ENCODE data around the gene RPUSD2. TPM values are rescaled to one million over a fixed set of nuclear protein-coding genes. Genes with fewer than 3 reads are reported as not detected.
A peak's percentile ranks its signal among the peaks of the same experiment; 100 is the strongest.

RPUSD2 gene
- total RNA-seq, 5 donors from 2014 or later (not counting 1 experiment from before 2014, with no cell fraction given), result 17.4 to 24.7 (median 18.9) TPM

DNA sequence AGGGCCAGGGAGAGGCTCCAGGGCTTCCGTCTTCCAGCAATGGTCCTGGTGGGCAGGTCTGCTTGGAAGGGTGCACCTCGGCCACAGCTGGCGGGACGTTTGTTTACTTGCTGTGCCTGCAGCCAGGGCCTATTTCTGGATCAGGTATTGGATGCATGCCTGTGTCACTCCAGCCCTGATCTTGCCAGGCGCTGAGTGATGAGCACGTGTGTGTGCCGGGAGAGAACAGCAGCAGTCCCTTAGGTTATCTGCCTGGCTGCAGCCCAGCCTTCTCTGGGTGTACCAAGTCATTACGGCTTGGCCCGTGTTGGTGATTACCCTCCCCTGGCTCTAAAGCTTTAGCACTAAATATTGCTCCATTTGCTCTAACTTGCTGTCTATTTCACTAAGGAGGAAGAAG is 19.2 kb upstream of the RPUSD2 start:
- CTCF ChIA-PET, result no interaction called here

DNA sequence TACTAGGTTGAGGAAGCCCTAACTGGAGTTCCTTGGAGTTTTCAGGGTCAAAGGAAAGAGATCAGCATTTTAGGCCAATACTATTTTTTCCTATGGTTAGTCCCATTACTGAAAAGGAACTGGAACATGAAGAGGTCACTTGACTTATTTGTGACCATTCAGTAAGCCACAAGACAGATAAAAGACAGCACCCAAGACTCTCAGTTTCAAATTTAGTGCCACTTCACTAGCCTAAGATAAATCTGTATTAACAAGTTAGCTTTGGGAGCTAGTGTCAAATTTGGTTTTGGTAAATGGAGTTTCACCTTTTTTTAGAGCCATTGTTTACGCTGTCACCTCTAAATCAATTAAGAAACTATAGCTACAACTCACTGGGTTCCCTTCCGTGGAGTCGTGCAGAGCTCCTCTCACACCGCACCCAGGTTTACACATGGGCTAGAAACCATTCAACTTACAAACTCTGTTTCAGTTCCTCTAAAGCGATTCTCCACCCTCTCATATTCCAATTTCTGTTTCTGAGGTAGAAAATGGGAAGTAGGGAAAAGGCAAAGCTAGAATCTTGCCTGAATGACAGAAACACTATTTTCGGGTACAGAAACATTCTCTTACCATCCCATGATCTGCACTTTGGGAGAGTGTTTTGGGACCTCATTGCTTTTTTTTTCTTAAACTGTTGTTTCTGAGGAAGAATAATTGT is 18.6 kb upstream of the RPUSD2 start:
- H3K36me3 ChIP-seq (ENCODE audit: control insufficient read depth in 2 of 2, extremely low read depth in 1 of 2, insufficient read depth in 1 of 2, low read length in 1 of 2), result peaks cover 4 to 51% of the 10 kb centered on the region in 2 donors
- H3K27ac ChIP-seq (ENCODE audit: low read length), result no peak overlapping the region
- WGBS (ENCODE audit: insufficient coverage), result 82% methylated on average over 2 of the region's 6 CpGs
- H3K27me3 Mint-ChIP-seq, result no peaks in the 10 kb centered on the region
- no peaks in the 10 kb centered on the region for H3K9me3 Mint-ChIP-seq
- H3K4me3 ChIP-seq (ENCODE audit: control insufficient read depth in 1 of 2, extremely low read depth in 1 of 2, low read length in 1 of 2), result no peak overlapping the region
- no peak overlapping the region for H3K4me3 Mint-ChIP-seq
- DNase-seq, result no peak
- H3K27ac Mint-ChIP-seq, result no peak overlapping the region
- ChIA-PET POLR2A (no interaction called here), CTCF (no interaction called here)
- H3K27me3 ChIP-seq (replicated peaks in 1 of 2; ENCODE audit: control insufficient read depth in 2 of 2, extremely low read depth in 1 of 2, insufficient read depth in 2 of 2, low read length in 1 of 2), result no peaks in the 10 kb centered on the region
- H3K4me1 ChIP-seq (ENCODE audit: control insufficient read depth in 1 of 2, extremely low read depth in 1 of 2, insufficient read depth in 2 of 2, low read length in 2 of 2), result no peaks in the 10 kb centered on the region
- no peak for ATAC-seq (replicated peaks in 1 of 4)
- no peaks in the 10 kb centered on the region for H3K9me3 ChIP-seq
- H3K4me1 Mint-ChIP-seq, result peaks cover 0 to 12% (median 0%) of the 10 kb centered on the region in 3 donors
- H3K36me3 Mint-ChIP-seq, result peaks cover 55% of the 10 kb centered on the region

More for the DNA sequence above, 19.2 kb upstream of the RPUSD2 start:
- DNase-seq (no peak), ATAC-seq (replicated peaks in 1 of 4) (no peak)
- Histone ChIP-seq H3K36me3 (ENCODE audit: control insufficient read depth in 2 of 2, extremely low read depth in 1 of 2, insufficient read depth in 1 of 2, low read length in 1 of 2) (peaks cover 4 to 46% of the 10 kb centered on the region in 2 donors), H3K27ac (ENCODE audit: low read length) (no peak overlapping the region), H3K27me3 (replicated peaks in 1 of 2; ENCODE audit: control insufficient read depth in 2 of 2, extremely low read depth in 1 of 2, insufficient read depth in 2 of 2, low read length in 1 of 2) (no peaks in the 10 kb centered on the region), H3K4me3 (ENCODE audit: control insufficient read depth in 1 of 2, extremely low read depth in 1 of 2, low read length in 1 of 2) (no peak overlapping the region), H3K9me3 (no peaks in the 10 kb centered on the region), H3K4me1 (ENCODE audit: control insufficient read depth in 1 of 2, extremely low read depth in 1 of 2, insufficient read depth in 2 of 2, low read length in 2 of 2) (no peaks in the 10 kb centered on the region)
- Mint-ChIP-seq H3K36me3 (peaks cover 54% of the 10 kb centered on the region), H3K27me3 (no peaks in the 10 kb centered on the region), H3K4me1 (peaks cover 0 to 10% (median 0%) of the 10 kb centered on the region in 3 donors), H3K27ac (no peak overlapping the region), H3K9me3 (no peaks in the 10 kb centered on the region), H3K4me3 (no peak overlapping the region)
- POLR2A ChIA-PET, result no interaction called here
- 80% methylated on average over 7 of the region's 9 CpGs for WGBS (ENCODE audit: insufficient coverage)

DNA sequence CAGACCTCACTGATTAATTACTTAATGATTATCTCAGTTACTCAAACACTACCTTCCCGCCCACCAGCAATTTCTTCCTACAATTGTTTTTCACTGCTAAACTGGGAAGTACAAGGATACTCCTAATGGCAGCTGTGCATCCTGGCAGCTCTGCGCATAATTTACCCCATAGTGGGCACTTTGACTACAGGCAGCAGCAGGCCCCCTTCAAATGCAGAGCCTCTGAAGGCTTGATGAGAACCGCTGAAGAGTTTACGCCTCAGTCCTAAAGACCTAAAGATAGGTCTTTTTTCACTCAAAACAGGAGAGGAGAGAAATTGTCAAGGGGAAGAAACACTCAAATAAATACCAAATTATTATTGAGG is 15.0 kb upstream of the RPUSD2 start:
- no peaks in the 10 kb centered on the region for H3K9me3 Mint-ChIP-seq
- H3K36me3 Mint-ChIP-seq, result peaks cover 64% of the 10 kb centered on the region
- H3K27ac Mint-ChIP-seq, result no peak overlapping the region
- Histone ChIP-seq H3K4me3 (ENCODE audit: control insufficient read depth in 1 of 2, extremely low read depth in 1 of 2, low read length in 1 of 2) (no peak overlapping the region), H3K27me3 (replicated peaks in 1 of 2; ENCODE audit: control insufficient read depth in 2 of 2, extremely low read depth in 1 of 2, insufficient read depth in 2 of 2, low read length in 1 of 2) (no peaks in the 10 kb centered on the region), H3K27ac (ENCODE audit: low read length) (no peak overlapping the region), H3K9me3 (no peaks in the 10 kb centered on the region), H3K4me1 (ENCODE audit: control insufficient read depth in 1 of 2, extremely low read depth in 1 of 2, insufficient read depth in 2 of 2, low read length in 2 of 2) (no peaks in the 10 kb centered on the region), H3K36me3 (ENCODE audit: control insufficient read depth in 2 of 2, extremely low read depth in 1 of 2, insufficient read depth in 1 of 2, low read length in 1 of 2) (peaks cover 4 to 54% of the 10 kb centered on the region in 2 donors)
- no peak overlapping the region for H3K4me3 Mint-ChIP-seq
- no peaks in the 10 kb centered on the region for H3K27me3 Mint-ChIP-seq
- DNase-seq (no peak), ATAC-seq (replicated peaks in 1 of 4) (no peak)
- peaks cover 11 to 29% (median 13%) of the 10 kb centered on the region in 3 donors for H3K4me1 Mint-ChIP-seq
- CTCF ChIA-PET, result no interaction called here
- WGBS (ENCODE audit: insufficient coverage), result 100% methylated on average over 1 of the region's 4 CpGs
- POLR2A ChIA-PET, result no interaction called here

DNA sequence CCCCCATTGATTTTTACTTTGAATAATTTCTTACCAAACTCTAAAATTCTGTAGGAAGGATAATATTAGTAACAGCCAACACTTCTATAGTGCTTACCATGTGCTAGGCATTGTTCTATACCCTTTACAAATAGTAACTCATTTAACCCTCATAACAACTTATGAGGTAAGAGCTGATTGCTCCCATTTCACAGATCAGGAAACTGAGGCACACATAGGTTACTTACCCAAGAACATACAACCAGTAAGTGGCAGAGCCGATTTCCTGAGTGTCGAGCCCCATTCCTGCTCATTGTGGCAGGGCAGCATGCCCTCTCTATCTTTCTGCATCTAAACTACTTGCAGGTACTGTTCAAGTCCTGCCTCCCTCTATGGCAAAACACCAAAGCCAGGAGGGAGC is 13.2 kb upstream of the RPUSD2 start:
- peaks cover 70% of the 10 kb centered on the region for H3K36me3 Mint-ChIP-seq
- peaks cover 0 to 46% of the 10 kb centered on the region in 2 donors for H3K36me3 ChIP-seq (ENCODE audit: control insufficient read depth in 2 of 2, extremely low read depth in 1 of 2, insufficient read depth in 1 of 2, low read length in 1 of 2)
- no peak for ATAC-seq (replicated peaks in 1 of 4)
- H3K4me3 ChIP-seq (ENCODE audit: control insufficient read depth in 1 of 2, extremely low read depth in 1 of 2, low read length in 1 of 2), result no peak overlapping the region
- ChIA-PET POLR2A (no interaction called here), CTCF (no interaction called here)
- WGBS (ENCODE audit: insufficient coverage), result 100% methylated on average over 2 of the region's 2 CpGs
- no peaks in the 10 kb centered on the region for H3K9me3 ChIP-seq
- no peak for DNase-seq
- no peak overlapping the region for H3K27ac Mint-ChIP-seq
- no peaks in the 10 kb centered on the region for H3K27me3 ChIP-seq (replicated peaks in 1 of 2; ENCODE audit: control insufficient read depth in 2 of 2, extremely low read depth in 1 of 2, insufficient read depth in 2 of 2, low read length in 1 of 2)
- H3K4me3 Mint-ChIP-seq, result no peak overlapping the region
- H3K4me1 Mint-ChIP-seq, result peaks cover 26 to 38% (median 30%) of the 10 kb centered on the region in 3 donors
- no peaks in the 10 kb centered on the region for H3K27me3 Mint-ChIP-seq
- H3K4me1 ChIP-seq (ENCODE audit: control insufficient read depth in 1 of 2, extremely low read depth in 1 of 2, insufficient read depth in 2 of 2, low read length in 2 of 2), result no peaks in the 10 kb centered on the region
- H3K27ac ChIP-seq (ENCODE audit: low read length), result no peak overlapping the region
- H3K9me3 Mint-ChIP-seq, result no peaks in the 10 kb centered on the region

DNA sequence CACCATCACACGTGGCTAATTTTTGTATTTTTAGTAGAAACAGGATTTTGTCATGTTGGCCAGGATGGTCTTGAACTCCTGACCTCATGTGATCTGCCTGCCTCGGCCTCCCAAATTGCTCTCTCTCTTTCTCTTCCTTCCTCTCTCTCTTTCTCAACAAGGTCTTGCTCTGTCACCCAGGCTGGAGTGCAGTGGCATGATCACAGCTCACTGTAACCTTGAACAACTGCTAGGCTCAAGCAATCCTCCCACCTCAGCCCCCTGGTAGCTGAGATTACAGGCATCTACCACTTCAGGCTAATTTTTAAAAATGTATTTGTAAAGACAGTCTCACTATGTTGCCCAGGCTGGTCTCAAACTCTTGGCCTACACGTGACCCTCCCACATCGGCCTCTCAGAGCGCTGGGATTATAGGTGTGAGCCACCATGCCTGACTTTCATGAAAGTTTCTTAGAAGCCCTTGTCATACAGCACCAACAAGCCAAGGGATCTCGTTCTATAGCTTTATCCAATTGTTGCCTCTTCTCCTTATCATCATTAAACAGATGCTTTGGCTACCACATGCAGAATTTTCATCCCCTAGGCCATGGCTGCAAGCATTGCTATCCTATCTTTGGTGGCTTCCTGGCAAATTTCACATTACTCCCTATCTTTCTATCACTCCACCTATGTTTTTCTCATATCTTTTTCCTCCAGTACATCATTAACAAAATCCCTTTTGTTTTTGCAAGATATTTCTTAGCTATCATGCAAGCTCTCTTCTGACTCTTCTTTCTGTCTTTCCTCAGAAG is 10.0 kb upstream of the RPUSD2 start:
- H3K27ac ChIP-seq (ENCODE audit: low read length), result no peak overlapping the region
- Mint-ChIP-seq H3K9me3 (no peaks in the 10 kb centered on the region), H3K36me3 (peaks cover 64% of the 10 kb centered on the region), H3K27me3 (no peaks in the 10 kb centered on the region), H3K27ac (peak overlapping the region; percentile 25 to 56), H3K4me3 (no peak overlapping the region), H3K4me1 (peaks cover 52 to 65% (median 53%) of the 10 kb centered on the region in 3 donors)
- ChIA-PET CTCF (no interaction called here), POLR2A (interaction anchor here in 1 of 2 donors (0.6 kb wide), 1 partner anchor 279 kb away, joined by 4 read pairs; no protein-coding TSS in a partner anchor)
- no peak for DNase-seq
- no peak for ATAC-seq (replicated peaks in 1 of 4)
- H3K27me3 ChIP-seq (replicated peaks in 1 of 2; ENCODE audit: control insufficient read depth in 2 of 2, extremely low read depth in 1 of 2, insufficient read depth in 2 of 2, low read length in 1 of 2), result no peaks in the 10 kb centered on the region
- peaks cover 2 to 14% of the 10 kb centered on the region in 2 experiments for H3K4me1 ChIP-seq (ENCODE audit: control insufficient read depth in 1 of 2, extremely low read depth in 1 of 2, insufficient read depth in 2 of 2, low read length in 2 of 2)
- no peak overlapping the region for H3K4me3 ChIP-seq (ENCODE audit: control insufficient read depth in 1 of 2, extremely low read depth in 1 of 2, low read length in 1 of 2)
- WGBS (ENCODE audit: insufficient coverage), result 97% methylated on average over 5 of the region's 6 CpGs
- H3K36me3 ChIP-seq (ENCODE audit: control insufficient read depth in 2 of 2, extremely low read depth in 1 of 2, insufficient read depth in 1 of 2, low read length in 1 of 2), result peaks cover 0 to 33% of the 10 kb centered on the region in 2 donors
- no peaks in the 10 kb centered on the region for H3K9me3 ChIP-seq

DNA sequence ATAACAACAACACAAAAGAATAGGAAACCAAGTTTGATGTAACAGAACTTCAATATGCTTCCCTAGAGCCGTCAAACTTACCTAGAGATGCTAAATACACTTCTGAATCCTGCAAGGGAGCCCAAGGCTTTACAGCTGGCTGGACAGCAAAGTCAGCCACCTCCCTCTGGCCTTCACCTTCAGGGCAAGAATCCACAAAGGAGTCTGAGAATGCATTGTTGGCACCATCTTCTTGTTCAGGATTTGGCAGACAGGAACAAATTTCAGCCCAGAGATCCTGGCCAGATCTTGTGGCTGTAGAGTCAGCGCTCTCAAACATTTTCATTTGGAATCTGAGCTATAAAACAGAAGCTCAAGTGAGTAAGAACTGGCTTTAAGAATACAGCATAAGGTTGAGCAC is 6.4 kb upstream of the RPUSD2 start:
- peak overlapping the region in 2 of 3 donors; percentile 13 to 39 for H3K4me3 Mint-ChIP-seq
- H3K4me1 ChIP-seq (ENCODE audit: control insufficient read depth in 1 of 2, extremely low read depth in 1 of 2, insufficient read depth in 2 of 2, low read length in 2 of 2), result peaks cover 11 to 25% of the 10 kb centered on the region in 2 experiments
- peaks cover 62 to 74% (median 67%) of the 10 kb centered on the region in 3 donors for H3K4me1 Mint-ChIP-seq
- H3K27me3 Mint-ChIP-seq, result no peaks in the 10 kb centered on the region
- DNase-seq, result no peak
- POLR2A ChIA-PET, result no interaction called here
- H3K4me3 ChIP-seq (ENCODE audit: control insufficient read depth in 1 of 2, extremely low read depth in 1 of 2, low read length in 1 of 2), result no peak overlapping the region
- no peaks in the 10 kb centered on the region for H3K9me3 Mint-ChIP-seq
- peaks cover 33% of the 10 kb centered on the region for H3K36me3 Mint-ChIP-seq
- H3K27ac Mint-ChIP-seq, result no peak overlapping the region
- CTCF ChIA-PET, result no interaction called here
- H3K27ac ChIP-seq (ENCODE audit: low read length), result no peak overlapping the region
- no peak for ATAC-seq (replicated peaks in 1 of 4)
- no peaks in the 10 kb centered on the region for H3K9me3 ChIP-seq
- WGBS (ENCODE audit: insufficient coverage), result 100% methylated on average over 2 of the region's 2 CpGs
- H3K27me3 ChIP-seq (replicated peaks in 1 of 2; ENCODE audit: control insufficient read depth in 2 of 2, extremely low read depth in 1 of 2, insufficient read depth in 2 of 2, low read length in 1 of 2), result peaks cover 0 to 7% of the 10 kb centered on the region in 2 experiments
- H3K36me3 ChIP-seq (ENCODE audit: control insufficient read depth in 2 of 2, extremely low read depth in 1 of 2, insufficient read depth in 1 of 2, low read length in 1 of 2), result peaks cover 0 to 6% of the 10 kb centered on the region in 2 donors
